ENCODE measurements around the gene GABBR2.

The GABBR2 gene

GRCh38 chr9:98367923-98368322 is 340.8 kb downstream of the GABBR2 start:
- no peaks in the 10 kb centered on the region for H3K36me3 ChIP-seq (ENCODE audit: insufficient read depth, low read length)
- H3K27ac ChIP-seq (ENCODE audit: low read depth, low read length), result no peak overlapping the region
- H3K9ac ChIP-seq (ENCODE audit: low read length), result no peak overlapping the region
- no peaks in the 10 kb centered on the region for H3K9me3 ChIP-seq (ENCODE audit: low read length)
- H3K4me3 ChIP-seq (ENCODE audit: low read depth in 1 of 2, low read length in 2 of 2), result no peak overlapping the region
- no peaks in the 10 kb centered on the region for H3K27me3 ChIP-seq (ENCODE audit: control insufficient read depth in 1 of 2, insufficient read depth in 2 of 2, low read length in 2 of 2)
- H3K4me1 ChIP-seq (ENCODE audit: insufficient read depth, low read length), result peaks cover 4% of the 10 kb centered on the region

GRCh38 chr9:98367371-98367900 is 341.3 kb downstream of the GABBR2 start:
- H3K4me1 ChIP-seq (ENCODE audit: insufficient read depth, low read length), result peaks cover 4% of the 10 kb centered on the region
- H3K9me3 ChIP-seq (ENCODE audit: low read length), result no peaks in the 10 kb centered on the region
- no peaks in the 10 kb centered on the region for H3K27me3 ChIP-seq (ENCODE audit: control insufficient read depth in 1 of 2, insufficient read depth in 2 of 2, low read length in 2 of 2)
- H3K4me3 ChIP-seq (ENCODE audit: low read depth in 1 of 2, low read length in 2 of 2), result no peak overlapping the region
- no peaks in the 10 kb centered on the region for H3K36me3 ChIP-seq (ENCODE audit: insufficient read depth, low read length)
- no peak overlapping the region for H3K27ac ChIP-seq (ENCODE audit: low read depth, low read length)
- no peak overlapping the region for H3K9ac ChIP-seq (ENCODE audit: low read length)

GRCh38 chr9:98365781-98366180 is 343.0 kb downstream of the GABBR2 start:
- Histone ChIP-seq H3K27me3 (ENCODE audit: control insufficient read depth in 1 of 2, insufficient read depth in 2 of 2, low read length in 2 of 2) (no peaks in the 10 kb centered on the region), H3K9ac (ENCODE audit: low read length) (no peak overlapping the region), H3K4me1 (ENCODE audit: insufficient read depth, low read length) (peaks cover 4% of the 10 kb centered on the region), H3K9me3 (ENCODE audit: low read length) (no peaks in the 10 kb centered on the region), H3K36me3 (ENCODE audit: insufficient read depth, low read length) (no peaks in the 10 kb centered on the region), H3K4me3 (ENCODE audit: low read depth in 1 of 2, low read length in 2 of 2) (no peak overlapping the region), H3K27ac (ENCODE audit: low read depth, low read length) (no peak overlapping the region)

GRCh38 chr9:98365227-98365669 is 343.5 kb downstream of the GABBR2 start:
- Histone ChIP-seq H3K9me3 (ENCODE audit: low read length) (no peaks in the 10 kb centered on the region), H3K27ac (ENCODE audit: low read depth, low read length) (no peak overlapping the region), H3K4me3 (ENCODE audit: low read depth in 1 of 2, low read length in 2 of 2) (no peak overlapping the region), H3K27me3 (ENCODE audit: control insufficient read depth in 1 of 2, insufficient read depth in 2 of 2, low read length in 2 of 2) (no peaks in the 10 kb centered on the region), H3K9ac (ENCODE audit: low read length) (no peak overlapping the region), H3K4me1 (ENCODE audit: insufficient read depth, low read length) (peaks cover 4% of the 10 kb centered on the region), H3K36me3 (ENCODE audit: insufficient read depth, low read length) (no peaks in the 10 kb centered on the region)

GRCh38 chr9:98364086-98364485 is 344.6 kb downstream of the GABBR2 start:
- Histone ChIP-seq H3K4me3 (ENCODE audit: low read depth in 1 of 2, low read length in 2 of 2) (no peak overlapping the region), H3K27me3 (ENCODE audit: control insufficient read depth in 1 of 2, insufficient read depth in 2 of 2, low read length in 2 of 2) (no peaks in the 10 kb centered on the region), H3K9me3 (ENCODE audit: low read length) (no peaks in the 10 kb centered on the region), H3K27ac (ENCODE audit: low read depth, low read length) (no peak overlapping the region), H3K4me1 (ENCODE audit: insufficient read depth, low read length) (peaks cover 4% of the 10 kb centered on the region), H3K36me3 (ENCODE audit: insufficient read depth, low read length) (no peaks in the 10 kb centered on the region), H3K9ac (ENCODE audit: low read length) (no peak overlapping the region)

GRCh38 chr9:98363644-98364043 is 345.1 kb downstream of the GABBR2 start:
- Histone ChIP-seq H3K9ac (ENCODE audit: low read length) (no peak overlapping the region), H3K36me3 (ENCODE audit: insufficient read depth, low read length) (no peaks in the 10 kb centered on the region), H3K9me3 (ENCODE audit: low read length) (no peaks in the 10 kb centered on the region), H3K4me1 (ENCODE audit: insufficient read depth, low read length) (peaks cover 4% of the 10 kb centered on the region), H3K27ac (ENCODE audit: low read depth, low read length) (no peak overlapping the region), H3K4me3 (ENCODE audit: low read depth in 1 of 2, low read length in 2 of 2) (no peak overlapping the region), H3K27me3 (ENCODE audit: control insufficient read depth in 1 of 2, insufficient read depth in 2 of 2, low read length in 2 of 2) (no peaks in the 10 kb centered on the region)

- no peak overlapping the region for H3K4me3 ChIP-seq (ENCODE audit: low read depth in 1 of 2, low read length in 2 of 2)
- peaks cover 4% of the 10 kb centered on the region for H3K4me1 ChIP-seq (ENCODE audit: insufficient read depth, low read length)
- no peak overlapping the region for H3K9ac ChIP-seq (ENCODE audit: low read length)
- no peak overlapping the region for H3K27ac ChIP-seq (ENCODE audit: low read depth, low read length)
- H3K9me3 ChIP-seq (ENCODE audit: low read length), result no peaks in the 10 kb centered on the region
- H3K27me3 ChIP-seq (ENCODE audit: control insufficient read depth in 1 of 2, insufficient read depth in 2 of 2, low read length in 2 of 2), result no peaks in the 10 kb centered on the region
- no peaks in the 10 kb centered on the region for H3K36me3 ChIP-seq (ENCODE audit: insufficient read depth, low read length)
These were observed 346.0 kb downstream of the GABBR2 start for GRCh38 chr9:98362624-98363252.

- Histone ChIP-seq H3K4me1 (ENCODE audit: insufficient read depth, low read length) (peaks cover 4% of the 10 kb centered on the region), H3K36me3 (ENCODE audit: insufficient read depth, low read length) (no peaks in the 10 kb centered on the region), H3K27ac (ENCODE audit: low read depth, low read length) (no peak overlapping the region), H3K9me3 (ENCODE audit: low read length) (no peaks in the 10 kb centered on the region), H3K27me3 (ENCODE audit: control insufficient read depth in 1 of 2, insufficient read depth in 2 of 2, low read length in 2 of 2) (no peaks in the 10 kb centered on the region), H3K4me3 (ENCODE audit: low read depth in 1 of 2, low read length in 2 of 2) (no peak overlapping the region), H3K9ac (ENCODE audit: low read length) (no peak overlapping the region)
These were observed 347.1 kb downstream of the GABBR2 start for GRCh38 chr9:98361645-98362044.

- Histone ChIP-seq H3K4me3 (ENCODE audit: low read depth in 1 of 2, low read length in 2 of 2) (no peak overlapping the region), H3K27me3 (ENCODE audit: control insufficient read depth in 1 of 2, insufficient read depth in 2 of 2, low read length in 2 of 2) (no peaks in the 10 kb centered on the region), H3K27ac (ENCODE audit: low read depth, low read length) (no peak overlapping the region), H3K9ac (ENCODE audit: low read length) (no peak overlapping the region), H3K36me3 (ENCODE audit: insufficient read depth, low read length) (no peaks in the 10 kb centered on the region), H3K4me1 (ENCODE audit: insufficient read depth, low read length) (peaks cover 4% of the 10 kb centered on the region), H3K9me3 (ENCODE audit: low read length) (no peaks in the 10 kb centered on the region)
These were observed 348.5 kb downstream of the GABBR2 start for GRCh38 chr9:98360176-98360708.

GRCh38 chr9:98359569-98359968 is 349.2 kb downstream of the GABBR2 start:
- Histone ChIP-seq H3K4me3 (ENCODE audit: low read depth in 1 of 2, low read length in 2 of 2) (no peak overlapping the region), H3K9me3 (ENCODE audit: low read length) (no peaks in the 10 kb centered on the region), H3K4me1 (ENCODE audit: insufficient read depth, low read length) (peaks cover 4% of the 10 kb centered on the region), H3K36me3 (ENCODE audit: insufficient read depth, low read length) (no peaks in the 10 kb centered on the region), H3K27me3 (ENCODE audit: control insufficient read depth in 1 of 2, insufficient read depth in 2 of 2, low read length in 2 of 2) (no peaks in the 10 kb centered on the region), H3K9ac (ENCODE audit: low read length) (no peak overlapping the region), H3K27ac (ENCODE audit: low read depth, low read length) (no peak overlapping the region)

GRCh38 chr9:98357921-98358535 is 350.7 kb downstream of the GABBR2 start:
- no peaks in the 10 kb centered on the region for H3K9me3 ChIP-seq (ENCODE audit: low read length)
- no peaks in the 10 kb centered on the region for H3K4me1 ChIP-seq (ENCODE audit: insufficient read depth, low read length)
- no peak overlapping the region for H3K9ac ChIP-seq (ENCODE audit: low read length)
- no peaks in the 10 kb centered on the region for H3K36me3 ChIP-seq (ENCODE audit: insufficient read depth, low read length)
- H3K27ac ChIP-seq (ENCODE audit: low read depth, low read length), result no peak overlapping the region
- no peaks in the 10 kb centered on the region for H3K27me3 ChIP-seq (ENCODE audit: control insufficient read depth in 1 of 2, insufficient read depth in 2 of 2, low read length in 2 of 2)
- no peak overlapping the region for H3K4me3 ChIP-seq (ENCODE audit: low read depth in 1 of 2, low read length in 2 of 2)
